ENCODE results near the gene NMT2.

The NMT2 gene

DNA sequence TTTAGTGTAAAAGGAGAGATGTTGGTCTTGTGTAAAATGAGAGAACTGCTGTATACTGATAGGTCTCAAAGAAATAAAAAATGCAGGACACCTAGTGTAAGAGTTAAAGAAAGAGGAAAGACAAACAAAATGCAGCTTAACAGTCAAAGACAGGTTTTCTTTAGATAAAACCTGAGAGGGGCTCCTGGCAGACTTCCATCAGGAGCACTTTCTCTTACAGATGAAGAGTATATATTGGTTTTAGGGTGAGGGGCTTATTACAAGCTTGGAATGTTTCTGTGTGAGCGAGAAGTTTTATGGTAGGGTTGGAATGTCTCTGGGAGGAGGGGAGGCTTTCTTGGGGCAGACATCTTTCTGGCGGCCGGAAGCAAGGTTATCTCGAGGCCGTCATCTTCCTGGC is 96.1 kb downstream of the NMT2 start:
- no peak overlapping the region for H3K4me3 ChIP-seq (ENCODE audit: low read depth in 1 of 2, low read length in 1 of 2)
- no peaks in the 10 kb centered on the region for H3K9me3 ChIP-seq
- H3K36me3 ChIP-seq: no peaks in the 10 kb centered on the region
- TF ChIP-seq, protein P1, sequence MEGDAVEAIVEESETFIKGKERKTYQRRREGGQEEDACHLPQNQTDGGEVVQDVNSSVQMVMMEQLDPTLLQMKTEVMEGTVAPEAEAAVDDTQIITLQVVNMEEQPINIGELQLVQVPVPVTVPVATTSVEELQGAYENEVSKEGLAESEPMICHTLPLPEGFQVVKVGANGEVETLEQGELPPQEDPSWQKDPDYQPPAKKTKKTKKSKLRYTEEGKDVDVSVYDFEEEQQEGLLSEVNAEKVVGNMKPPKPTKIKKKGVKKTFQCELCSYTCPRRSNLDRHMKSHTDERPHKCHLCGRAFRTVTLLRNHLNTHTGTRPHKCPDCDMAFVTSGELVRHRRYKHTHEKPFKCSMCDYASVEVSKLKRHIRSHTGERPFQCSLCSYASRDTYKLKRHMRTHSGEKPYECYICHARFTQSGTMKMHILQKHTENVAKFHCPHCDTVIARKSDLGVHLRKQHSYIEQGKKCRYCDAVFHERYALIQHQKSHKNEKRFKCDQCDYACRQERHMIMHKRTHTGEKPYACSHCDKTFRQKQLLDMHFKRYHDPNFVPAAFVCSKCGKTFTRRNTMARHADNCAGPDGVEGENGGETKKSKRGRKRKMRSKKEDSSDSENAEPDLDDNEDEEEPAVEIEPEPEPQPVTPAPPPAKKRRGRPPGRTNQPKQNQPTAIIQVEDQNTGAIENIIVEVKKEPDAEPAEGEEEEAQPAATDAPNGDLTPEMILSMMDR (IDR thresholded peaks at IDR 0.05): no peak
- no peak overlapping the region for H3K27ac ChIP-seq
- no peaks in the 10 kb centered on the region for H3K4me1 ChIP-seq (ENCODE audit: control insufficient read depth in 1 of 2, insufficient read depth in 1 of 2, low read depth in 1 of 2, low read length in 1 of 2)
- no peaks in the 10 kb centered on the region for H3K27me3 ChIP-seq

DNA sequence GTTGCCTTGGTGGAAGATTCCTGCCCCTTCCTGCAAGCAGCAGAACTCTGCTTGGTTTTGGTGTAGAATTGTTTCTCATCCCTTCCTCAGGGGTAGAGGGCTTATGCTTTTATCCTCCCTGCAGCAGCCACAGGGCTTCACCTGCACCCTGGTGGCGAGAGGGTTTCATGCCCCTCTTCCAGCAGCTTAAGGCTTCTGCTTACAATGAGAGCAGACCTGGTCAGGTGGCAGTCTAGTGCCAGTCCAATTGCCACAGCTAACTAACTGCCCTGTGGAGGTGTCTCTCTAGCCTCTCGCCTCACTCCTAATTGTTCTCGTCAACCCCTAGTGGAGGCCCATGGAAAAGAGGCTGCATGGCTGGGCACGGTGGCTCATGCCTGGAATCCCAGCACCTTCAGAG is 99.3 kb downstream of the NMT2 start:
- no peaks in the 10 kb centered on the region for H3K27me3 ChIP-seq
- H3K4me1 ChIP-seq (ENCODE audit: control insufficient read depth in 1 of 2, insufficient read depth in 1 of 2, low read depth in 1 of 2, low read length in 1 of 2): no peaks in the 10 kb centered on the region
- H3K4me3 ChIP-seq (ENCODE audit: low read depth in 1 of 2, low read length in 1 of 2): no peak overlapping the region
- TF ChIP-seq, protein P1 (IDR thresholded peaks at IDR 0.05): no peak
- no peaks in the 10 kb centered on the region for H3K9me3 ChIP-seq
- H3K27ac ChIP-seq: no peak overlapping the region
- H3K36me3 ChIP-seq: no peaks in the 10 kb centered on the region

DNA sequence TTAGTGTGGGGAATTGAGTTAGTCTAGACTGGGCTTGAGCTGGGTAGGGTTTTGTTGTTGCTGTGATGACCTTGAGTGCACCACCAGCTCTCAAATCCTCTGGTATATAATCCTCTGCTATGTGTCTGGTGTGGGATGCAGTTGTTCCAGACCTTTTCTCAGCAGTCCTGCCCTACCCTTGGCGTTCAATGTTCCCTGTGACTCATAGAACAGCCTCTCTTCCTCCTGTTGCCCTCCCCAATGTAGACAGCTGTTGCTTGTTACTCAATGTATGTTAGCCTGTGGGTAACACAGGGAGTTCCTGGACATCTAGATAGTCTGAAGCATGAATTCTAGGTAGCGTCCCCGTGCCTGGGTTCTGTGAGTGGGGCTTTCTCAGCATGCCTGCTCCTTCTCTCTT is 99.7 kb downstream of the NMT2 start:
- Histone ChIP-seq H3K36me3 (no peaks in the 10 kb centered on the region), H3K4me3 (ENCODE audit: low read depth in 1 of 2, low read length in 1 of 2) (no peak overlapping the region), H3K27ac (no peak overlapping the region), H3K27me3 (no peaks in the 10 kb centered on the region), H3K4me1 (ENCODE audit: control insufficient read depth in 1 of 2, insufficient read depth in 1 of 2, low read depth in 1 of 2, low read length in 1 of 2) (no peaks in the 10 kb centered on the region), H3K9me3 (no peaks in the 10 kb centered on the region)
- TF ChIP-seq, protein P1 (IDR thresholded peaks at IDR 0.05): no peak

DNA sequence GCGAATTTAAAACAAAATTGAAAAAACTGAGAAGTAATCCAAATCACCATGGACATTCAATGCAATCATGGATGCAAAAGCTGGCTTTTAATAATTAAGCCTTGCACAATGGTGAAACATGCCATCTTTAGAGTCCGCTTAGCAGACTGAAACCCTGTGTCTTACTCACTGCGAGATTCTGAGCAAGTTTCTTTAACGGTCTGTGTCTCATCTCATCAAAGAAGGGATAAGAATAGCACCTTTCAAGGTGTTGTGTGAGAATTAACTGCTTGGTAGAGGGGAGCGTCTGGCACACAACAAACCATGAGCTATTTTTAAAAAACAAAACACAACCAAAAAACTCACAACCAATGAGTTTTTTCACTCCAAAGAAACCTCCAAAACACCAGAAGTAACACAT is 101.3 kb downstream of the NMT2 start:
- Histone ChIP-seq H3K36me3 (no peaks in the 10 kb centered on the region), H3K4me3 (ENCODE audit: low read depth in 1 of 2, low read length in 1 of 2) (no peak overlapping the region), H3K27me3 (no peaks in the 10 kb centered on the region), H3K4me1 (ENCODE audit: control insufficient read depth in 1 of 2, insufficient read depth in 1 of 2, low read depth in 1 of 2, low read length in 1 of 2) (no peaks in the 10 kb centered on the region), H3K9me3 (no peaks in the 10 kb centered on the region), H3K27ac (no peak overlapping the region)
- TF ChIP-seq, protein P1 (IDR thresholded peaks at IDR 0.05): no peak

DNA sequence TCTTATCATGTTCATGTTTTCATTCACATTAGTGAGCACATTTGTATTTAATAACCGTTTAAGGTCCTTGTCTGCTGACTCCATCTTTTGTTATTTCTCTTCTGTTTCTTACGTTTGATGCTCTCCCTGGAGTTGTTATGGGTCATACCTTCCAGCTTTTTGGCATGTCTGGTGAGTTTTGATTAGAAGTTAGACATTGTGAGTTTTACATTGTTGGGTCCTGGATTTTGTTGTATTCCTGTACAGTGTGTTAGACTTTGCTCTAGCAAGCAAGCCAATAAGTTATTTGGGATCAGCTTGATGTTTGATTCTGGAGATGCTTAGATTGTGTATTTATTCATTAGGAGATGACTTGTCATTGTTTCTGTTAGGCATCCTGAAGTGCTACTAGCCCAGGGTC is 107.9 kb downstream of the NMT2 start:
- TF ChIP-seq, protein P1 (IDR thresholded peaks at IDR 0.05): no peak
- H3K27ac ChIP-seq: no peak overlapping the region

DNA sequence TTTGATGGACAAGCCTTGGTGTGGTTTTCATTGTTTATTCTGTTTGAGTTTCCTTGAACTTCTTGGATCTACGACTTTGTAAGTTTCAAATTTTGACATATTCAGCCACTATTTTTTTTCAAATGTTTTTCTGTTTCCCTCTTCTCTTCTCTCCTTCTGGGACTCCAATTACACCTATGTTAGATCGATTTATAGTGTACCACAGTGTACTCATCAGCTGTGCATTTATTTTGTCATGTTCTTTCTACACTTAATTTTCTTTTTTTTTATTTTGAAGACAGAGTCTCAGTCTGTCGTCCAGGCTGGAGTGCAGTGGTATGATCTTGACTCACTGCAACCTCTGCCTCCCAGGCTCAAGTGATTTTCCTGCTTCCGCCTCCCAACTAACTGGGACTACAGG is 108.6 kb downstream of the NMT2 start:
- Histone ChIP-seq H3K4me3 (ENCODE audit: low read depth in 1 of 2, low read length in 1 of 2) (no peak overlapping the region), H3K36me3 (no peaks in the 10 kb centered on the region), H3K27me3 (no peaks in the 10 kb centered on the region), H3K9me3 (no peaks in the 10 kb centered on the region), H3K27ac (no peak overlapping the region), H3K4me1 (ENCODE audit: control insufficient read depth in 1 of 2, insufficient read depth in 1 of 2, low read depth in 1 of 2, low read length in 1 of 2) (no peaks in the 10 kb centered on the region)
- TF ChIP-seq, protein P1 (IDR thresholded peaks at IDR 0.05): no peak

More for the DNA sequence above, 107.9 kb downstream of the NMT2 start:
- H3K9me3 ChIP-seq: no peaks in the 10 kb centered on the region
- no peak overlapping the region for H3K4me3 ChIP-seq (ENCODE audit: low read depth in 1 of 2, low read length in 1 of 2)
- no peaks in the 10 kb centered on the region for H3K27me3 ChIP-seq
- H3K4me1 ChIP-seq (ENCODE audit: control insufficient read depth in 1 of 2, insufficient read depth in 1 of 2, low read depth in 1 of 2, low read length in 1 of 2): no peaks in the 10 kb centered on the region
- no peaks in the 10 kb centered on the region for H3K36me3 ChIP-seq
